ENCODE results near the gene VAV2. TPM values are rescaled to one million over a fixed set of nuclear protein-coding genes. Genes with fewer than 3 reads are reported as not detected.
"Not testable (repeated sequence)": the region's sequence is repeated elsewhere in the genome, so short reads cannot be mapped to it uniquely, and the experiment has no call there.

The VAV2 gene
- total and polyA plus RNA-seq, 5 donors = 4.7 to 11.4 (median 7.4) TPM

DNA sequence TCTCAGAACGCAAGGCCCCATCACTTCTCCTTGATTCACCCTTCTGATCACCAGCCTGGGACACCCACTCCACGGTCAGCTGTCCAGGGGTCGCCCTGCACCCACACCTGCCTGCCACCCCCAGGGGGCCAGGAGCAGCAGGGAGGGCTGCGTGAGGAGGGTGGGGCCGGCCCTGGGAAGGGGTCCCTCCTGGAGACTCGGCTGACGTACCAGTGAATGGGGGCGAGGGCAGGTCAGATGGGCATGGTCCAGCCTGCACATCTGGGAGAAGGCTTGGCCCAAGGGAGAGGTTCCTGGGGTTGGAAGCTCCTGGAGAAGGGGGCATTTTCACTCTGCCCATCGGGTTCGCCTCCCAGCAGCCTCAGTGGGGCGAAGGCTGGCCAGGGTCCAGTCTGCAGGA lies 232.2 kb downstream of the VAV2 start:
- no peaks in the 10 kb centered on the region for H3K27me3 ChIP-seq (ENCODE audit: control insufficient read depth, insufficient read depth)
- ATAC-seq (peak; percentile 17 to 38), DNase-seq (no peak)
- no peak overlapping the region for H3K27ac ChIP-seq (ENCODE audit: low read length)
- intact Hi-C loops (cut with DNase I) = no loop called here
- H3K4me3 ChIP-seq (ENCODE audit: low read length) = no peak overlapping the region
- no peaks in the 10 kb centered on the region for H3K4me1 ChIP-seq (ENCODE audit: control insufficient read depth, insufficient read depth, low read length)
- no peaks in the 10 kb centered on the region for H3K9me3 ChIP-seq (ENCODE audit: control insufficient read depth, low read length)
- WGBS = 96% methylated on average over 3 of the region's 11 CpGs

DNA sequence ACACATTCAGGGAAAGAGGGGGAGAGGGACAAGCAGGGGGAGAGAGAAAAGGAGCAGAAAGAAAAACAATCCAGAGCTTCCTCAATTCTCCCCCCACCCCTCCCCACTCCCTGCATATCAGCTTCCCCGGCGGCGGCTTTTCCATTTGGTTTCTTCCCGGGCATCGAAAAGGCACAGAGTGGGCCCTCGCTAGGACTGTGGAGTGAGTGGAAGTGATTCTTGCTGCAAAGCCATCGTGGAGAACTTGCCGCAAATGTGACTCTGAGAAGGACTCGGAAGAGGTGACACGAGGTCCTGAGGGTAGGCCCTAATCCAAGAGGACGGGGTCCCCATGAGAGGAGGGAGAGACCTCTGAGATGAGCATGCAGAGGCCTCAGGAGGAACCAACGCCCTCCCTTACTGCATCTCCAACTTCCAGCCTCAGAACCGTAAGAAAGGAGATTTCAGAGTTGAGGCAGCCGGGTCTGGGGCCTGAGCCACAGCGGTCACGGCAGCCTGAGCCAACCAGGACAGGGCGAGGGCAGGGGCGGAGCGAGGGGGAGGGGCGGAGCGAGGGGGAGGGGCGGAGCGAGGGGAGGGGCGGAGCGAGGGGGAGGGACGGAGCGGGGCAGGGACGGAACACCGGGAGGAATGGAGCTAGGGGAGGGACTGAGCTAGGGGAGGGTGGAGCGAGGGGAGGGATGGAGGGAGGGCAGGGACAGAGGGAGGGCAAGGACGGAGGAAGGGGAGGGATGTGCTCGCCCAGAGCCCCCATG lies 232.8 kb downstream of the VAV2 start:
- intact Hi-C loops (cut with DNase I) = no loop called here
- H3K4me3 ChIP-seq (ENCODE audit: low read length) = no peak overlapping the region
- DNase-seq = peak; percentile 74 to 88 (median 81)
- H3K27me3 ChIP-seq (ENCODE audit: control insufficient read depth, insufficient read depth) = no peaks in the 10 kb centered on the region
- 72% methylated on average over 32 of the region's 32 CpGs for WGBS
- ATAC-seq = peak; percentile 87 to 90
- no peaks in the 10 kb centered on the region for H3K4me1 ChIP-seq (ENCODE audit: control insufficient read depth, insufficient read depth, low read length)
- no peaks in the 10 kb centered on the region for H3K9me3 ChIP-seq (ENCODE audit: control insufficient read depth, low read length)
- no peak overlapping the region for H3K27ac ChIP-seq (ENCODE audit: low read length)

DNA sequence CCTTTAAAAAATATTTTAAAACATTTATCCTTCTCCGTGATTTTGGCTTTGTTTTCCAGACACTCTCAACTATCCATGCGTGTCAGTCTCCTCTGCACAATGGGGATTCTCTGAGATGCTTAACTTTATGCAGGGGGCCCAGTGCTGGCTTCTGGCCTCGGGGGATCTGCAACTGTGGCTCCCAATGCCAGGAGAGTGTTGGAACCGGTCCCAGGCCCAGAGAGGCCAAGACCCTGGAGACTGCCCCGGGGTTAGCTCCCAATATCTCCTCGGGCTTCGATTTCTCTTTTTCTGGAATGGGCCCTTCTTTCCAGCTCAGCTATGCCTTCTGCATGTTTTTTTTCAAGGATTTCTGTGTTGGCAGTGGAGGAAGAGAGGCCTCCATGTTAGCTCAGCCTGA lies 233.9 kb downstream of the VAV2 start:
- H3K4me3 ChIP-seq (ENCODE audit: low read length) = no peak overlapping the region
- H3K27ac ChIP-seq (ENCODE audit: low read length) = no peak overlapping the region
- intact Hi-C loops (cut with DNase I) = no loop called here
- no peaks in the 10 kb centered on the region for H3K4me1 ChIP-seq (ENCODE audit: control insufficient read depth, insufficient read depth, low read length)
- H3K27me3 ChIP-seq (ENCODE audit: control insufficient read depth, insufficient read depth) = no peaks in the 10 kb centered on the region
- DNase-seq (peak in 1 of 3 donors; percentile 50), ATAC-seq (no peak)
- WGBS = 76% methylated on average over 7 of the region's 7 CpGs
- H3K9me3 ChIP-seq (ENCODE audit: control insufficient read depth, low read length) = no peaks in the 10 kb centered on the region

DNA sequence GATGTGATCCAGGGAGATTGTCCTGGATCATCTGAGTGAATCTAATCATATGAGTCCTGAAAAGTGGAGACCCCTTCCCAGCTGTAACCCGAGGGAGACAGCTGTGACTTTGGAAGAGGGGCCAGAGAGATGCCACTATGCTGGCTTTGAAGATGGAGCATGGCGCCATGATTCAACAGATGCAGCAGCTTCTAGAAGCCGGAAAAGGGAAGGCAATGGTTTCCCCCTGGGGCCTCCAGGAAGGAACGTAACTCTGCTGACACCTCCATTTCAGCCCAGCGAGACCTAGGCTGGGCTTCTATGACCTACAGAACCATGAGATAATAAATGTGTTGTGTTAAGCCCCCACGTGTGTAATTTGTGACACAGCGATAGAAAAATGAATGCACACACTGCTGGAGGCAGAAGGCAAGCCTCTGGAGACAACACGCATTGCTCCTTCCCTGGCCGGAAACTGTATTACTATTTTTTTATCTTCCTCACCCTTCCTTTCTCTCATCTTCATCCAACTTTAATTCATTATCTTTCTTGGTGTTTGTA lies 237.4 kb downstream of the VAV2 start:
- no peak for ATAC-seq
- intact Hi-C loops (cut with DNase I) = no loop called here
- H3K27ac ChIP-seq (ENCODE audit: low read length) = no peak overlapping the region
- no peak overlapping the region for H3K4me3 ChIP-seq (ENCODE audit: low read length)
- DNase-seq = no peak
- no peaks in the 10 kb centered on the region for H3K27me3 ChIP-seq (ENCODE audit: control insufficient read depth, insufficient read depth)
- no peaks in the 10 kb centered on the region for H3K4me1 ChIP-seq (ENCODE audit: control insufficient read depth, insufficient read depth, low read length)
- WGBS = 38% methylated on average over 9 of the region's 9 CpGs
- H3K9me3 ChIP-seq (ENCODE audit: control insufficient read depth, low read length) = no peaks in the 10 kb centered on the region

DNA sequence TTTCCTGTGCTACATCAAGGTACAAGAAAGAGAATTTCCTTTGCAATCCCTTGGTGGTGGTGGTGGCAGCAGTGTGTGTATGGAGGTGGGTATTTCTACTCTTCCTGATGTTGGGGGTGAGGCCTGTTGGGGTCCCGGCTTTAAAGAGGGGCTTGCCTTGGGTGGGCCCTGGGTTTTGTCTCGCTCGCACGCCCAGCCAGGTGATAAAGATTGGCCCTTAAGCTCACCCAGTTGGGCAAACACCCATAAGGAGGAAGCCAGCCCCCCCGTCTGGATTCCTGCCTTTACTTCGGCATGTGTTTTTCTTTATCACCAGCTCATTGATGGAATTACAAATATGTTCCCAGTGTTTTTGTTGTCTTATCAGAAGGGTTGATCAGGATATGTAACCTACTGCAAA lies 237.9 kb downstream of the VAV2 start:
- Histone ChIP-seq H3K27ac (ENCODE audit: low read length) (no peak overlapping the region), H3K4me1 (ENCODE audit: control insufficient read depth, insufficient read depth, low read length) (no peaks in the 10 kb centered on the region), H3K9me3 (ENCODE audit: control insufficient read depth, low read length) (no peaks in the 10 kb centered on the region), H3K4me3 (ENCODE audit: low read length) (no peak overlapping the region), H3K27me3 (ENCODE audit: control insufficient read depth, insufficient read depth) (no peaks in the 10 kb centered on the region)
- intact Hi-C loops (cut with DNase I) = no loop called here
- WGBS = 90% methylated on average over 6 of the region's 6 CpGs
- DNase-seq (no peak), ATAC-seq (no peak)

DNA sequence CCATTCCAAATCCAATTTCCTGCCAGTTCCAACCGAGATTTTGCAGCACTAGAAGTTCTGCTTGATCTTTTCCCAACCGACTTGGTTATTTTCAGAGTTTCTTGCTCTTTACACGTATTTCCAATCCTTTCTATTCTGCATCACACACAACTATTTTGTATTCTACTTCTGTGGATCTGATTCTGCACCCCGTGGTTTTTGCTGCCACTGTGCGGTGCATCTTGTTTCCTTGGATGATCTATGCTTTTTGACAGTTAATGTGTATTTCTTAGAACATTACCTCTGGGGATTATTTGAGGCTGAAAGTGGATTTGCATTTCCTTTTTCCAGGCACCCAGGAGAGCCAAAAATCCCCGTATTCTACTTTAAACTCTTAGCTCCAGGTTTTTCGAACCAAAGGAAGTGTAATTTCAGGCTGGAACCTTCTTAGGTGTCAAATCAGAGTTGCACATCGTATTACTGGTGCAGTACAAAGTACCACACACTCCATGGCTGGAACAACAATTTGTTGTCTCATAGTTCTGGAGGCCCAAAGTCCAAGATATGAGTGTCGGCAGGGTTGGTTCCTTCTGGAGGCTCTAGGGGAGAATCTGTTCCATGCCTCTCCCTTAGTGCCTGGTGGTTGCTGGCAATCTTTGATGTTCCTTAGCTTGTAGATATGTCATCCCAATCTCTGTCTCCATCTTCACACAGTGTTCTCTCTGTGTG lies 239.2 kb downstream of the VAV2 start:
- Histone ChIP-seq H3K9me3 (ENCODE audit: control insufficient read depth, low read length) (no peaks in the 10 kb centered on the region), H3K27me3 (ENCODE audit: control insufficient read depth, insufficient read depth) (no peaks in the 10 kb centered on the region), H3K4me3 (ENCODE audit: low read length) (no peak overlapping the region), H3K4me1 (ENCODE audit: control insufficient read depth, insufficient read depth, low read length) (no peaks in the 10 kb centered on the region), H3K27ac (ENCODE audit: low read length) (no peak overlapping the region)
- intact Hi-C loops (cut with DNase I) = no loop called here
- WGBS = 63% methylated on average over 9 of the region's 9 CpGs
- DNase-seq (no peak), ATAC-seq (no peak)

DNA sequence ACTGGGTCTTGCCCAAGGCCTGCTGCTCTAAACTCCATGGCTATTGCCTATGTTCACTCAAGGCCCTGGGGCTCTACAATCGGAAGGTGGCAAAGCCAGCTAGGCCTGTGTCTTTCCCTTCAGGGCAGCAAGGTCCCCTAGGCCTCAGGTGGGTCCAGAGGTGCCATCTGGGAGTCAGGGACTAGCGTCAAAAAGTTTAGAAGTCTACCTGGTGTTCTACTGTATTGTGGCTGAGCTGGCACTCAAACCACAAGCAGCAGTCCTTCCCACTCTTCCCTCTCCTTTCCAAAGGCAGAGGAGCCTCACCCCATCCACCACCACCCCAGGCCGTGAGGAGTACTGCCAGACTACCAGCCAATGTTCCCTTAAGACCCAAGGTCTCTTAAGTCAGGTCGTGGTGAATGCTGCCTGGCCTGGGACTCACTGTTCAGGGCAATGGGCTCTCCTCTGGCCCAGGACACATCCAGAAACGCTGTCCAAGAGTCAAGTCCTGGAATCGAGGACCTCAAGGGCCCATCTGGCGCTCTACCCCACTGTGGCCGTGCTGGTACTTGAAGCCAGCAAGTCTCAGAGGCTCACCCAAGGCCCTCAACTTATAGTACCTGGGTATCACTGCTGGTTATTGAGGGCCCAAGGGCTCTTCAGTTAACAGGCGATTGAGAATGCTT lies 241.0 kb downstream of the VAV2 start:
- Histone ChIP-seq H3K4me3 (ENCODE audit: low read length) (no peak overlapping the region), H3K27ac (ENCODE audit: low read length) (no peak overlapping the region), H3K9me3 (ENCODE audit: control insufficient read depth, low read length) (no peaks in the 10 kb centered on the region), H3K27me3 (ENCODE audit: control insufficient read depth, insufficient read depth) (no peaks in the 10 kb centered on the region), H3K4me1 (ENCODE audit: control insufficient read depth, insufficient read depth, low read length) (no peaks in the 10 kb centered on the region)
- 86% methylated on average over 9 of the region's 9 CpGs for WGBS
- DNase-seq = no peak
- intact Hi-C loops (cut with DNase I) = no loop called here
- ATAC-seq = no peak

DNA sequence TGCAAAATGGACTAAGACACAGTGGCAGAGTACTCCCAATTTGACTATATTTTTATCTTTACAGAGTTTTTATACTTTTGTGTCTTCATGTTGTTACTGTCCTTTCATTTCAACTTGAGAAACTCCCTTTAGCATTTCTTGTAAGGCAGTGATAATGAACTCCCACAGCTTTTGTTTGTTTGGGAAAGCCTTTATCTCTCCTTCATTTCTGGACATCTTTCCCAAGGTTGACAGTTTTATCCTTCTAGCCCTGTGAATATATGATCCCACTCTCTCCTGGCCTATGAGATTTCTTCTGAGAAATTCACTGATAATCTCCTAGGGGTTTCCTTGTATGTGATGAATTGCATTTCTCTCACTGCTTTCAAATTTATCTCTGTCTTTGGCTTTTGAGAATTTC lies 244.8 kb downstream of the VAV2 start:
- intact Hi-C loops (cut with DNase I) = no loop called here
- H3K4me1 ChIP-seq (ENCODE audit: control insufficient read depth, insufficient read depth, low read length) = no peaks in the 10 kb centered on the region
- H3K27ac ChIP-seq (ENCODE audit: low read length) = no peak overlapping the region
- DNase-seq (no peak), ATAC-seq (no peak)
- H3K4me3 ChIP-seq (ENCODE audit: low read length) = no peak overlapping the region
- no peaks in the 10 kb centered on the region for H3K27me3 ChIP-seq (ENCODE audit: control insufficient read depth, insufficient read depth)
- no peaks in the 10 kb centered on the region for H3K9me3 ChIP-seq (ENCODE audit: control insufficient read depth, low read length)

DNA sequence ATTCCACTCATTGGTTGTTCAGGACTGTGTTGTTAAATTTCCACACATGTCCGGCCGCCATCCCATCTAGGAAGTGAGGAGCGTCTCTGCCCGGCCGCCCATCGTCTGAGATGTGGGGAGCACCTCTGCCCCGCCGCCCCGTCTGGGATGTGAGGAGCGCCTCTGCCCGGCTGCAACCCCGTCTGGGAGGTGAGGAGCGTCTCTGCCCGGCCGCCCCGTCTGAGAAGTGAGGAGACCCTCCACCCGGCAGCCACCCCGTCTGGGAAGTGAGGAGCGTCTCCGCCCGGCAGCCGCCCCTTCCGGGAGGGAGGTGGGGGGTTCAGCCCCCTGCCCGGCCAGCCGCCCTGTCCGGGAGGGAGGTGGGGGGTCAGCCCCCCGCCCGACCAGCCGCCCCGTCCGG lies 247.6 kb downstream of the VAV2 start:
- H3K27ac ChIP-seq (ENCODE audit: low read length); H3K9me3 ChIP-seq (ENCODE audit: control insufficient read depth, low read length); ATAC-seq; H3K27me3 ChIP-seq (ENCODE audit: control insufficient read depth, insufficient read depth); intact Hi-C loops (cut with DNase I); H3K4me3 ChIP-seq (ENCODE audit: low read length); H3K4me1 ChIP-seq (ENCODE audit: control insufficient read depth, insufficient read depth, low read length): not testable (repeated sequence)
- WGBS = 93% methylated on average over 22 of the region's 31 CpGs
- DNase-seq = peak in 1 of 3 donors; percentile 34

DNA sequence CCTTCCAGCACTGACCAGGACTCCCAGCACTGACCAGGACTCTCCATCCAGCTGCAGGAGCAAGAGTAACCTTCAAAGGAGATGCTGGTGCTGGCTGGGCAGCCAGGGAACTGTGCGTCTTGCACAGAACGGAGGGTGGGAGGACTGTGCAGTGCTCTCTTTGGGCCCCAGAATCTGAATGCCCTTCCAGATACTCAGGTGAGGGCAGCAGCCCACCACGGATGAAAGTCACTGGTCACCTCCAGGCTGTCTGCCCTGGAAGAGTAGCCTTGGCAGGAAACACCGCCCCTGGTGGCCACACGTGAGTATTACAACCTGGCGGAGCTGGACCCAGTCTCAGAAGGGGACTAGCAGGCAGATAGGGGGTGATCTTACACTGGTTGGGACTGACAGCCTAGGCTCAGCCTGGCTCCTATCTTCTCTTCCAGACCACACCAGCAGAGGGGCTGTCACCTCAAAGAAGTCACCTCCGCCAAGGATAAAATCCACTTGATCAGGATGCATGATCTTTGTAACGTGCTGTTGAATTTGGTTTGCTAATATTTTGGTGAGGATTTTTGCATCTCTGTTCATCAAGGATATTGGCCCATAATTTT lies 249.2 kb downstream of the VAV2 start:
- H3K9me3 ChIP-seq (ENCODE audit: control insufficient read depth, low read length) = no peaks in the 10 kb centered on the region
- H3K4me1 ChIP-seq (ENCODE audit: control insufficient read depth, insufficient read depth, low read length) = no peaks in the 10 kb centered on the region
- no peak overlapping the region for H3K27ac ChIP-seq (ENCODE audit: low read length)
- ATAC-seq (peak; percentile 69 to 79), DNase-seq (peak; percentile 74 to 89 (median 86))
- intact Hi-C loops (cut with DNase I) = no loop called here
- no peak overlapping the region for H3K4me3 ChIP-seq (ENCODE audit: low read length)
- H3K27me3 ChIP-seq (ENCODE audit: control insufficient read depth, insufficient read depth) = no peaks in the 10 kb centered on the region
- WGBS = 14% methylated on average over 8 of the region's 8 CpGs

DNA sequence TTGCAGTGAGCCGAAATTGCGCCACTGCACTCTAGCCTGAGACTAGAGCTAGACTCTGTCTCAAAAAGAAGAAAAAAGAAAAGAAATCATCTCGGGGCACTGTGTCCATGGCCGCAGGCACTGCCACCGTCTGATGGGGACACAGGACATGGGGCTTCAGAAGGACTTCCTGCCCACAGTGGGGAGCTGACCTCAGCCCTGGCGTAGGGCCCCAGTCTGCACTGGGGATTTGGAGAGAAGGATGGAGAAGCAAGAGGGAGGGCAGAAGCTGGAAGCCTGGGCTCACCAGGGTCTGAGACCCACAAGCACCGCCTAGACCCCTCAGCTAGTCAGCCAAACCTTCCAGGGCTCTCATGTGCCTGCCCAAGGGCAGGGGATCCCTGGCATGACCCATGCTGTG lies 249.9 kb downstream of the VAV2 start:
- intact Hi-C loops (cut with DNase I) = no loop called here

More for the DNA sequence above, 249.9 kb downstream of the VAV2 start:
- 81% methylated on average over 7 of the region's 7 CpGs for WGBS
- no peaks in the 10 kb centered on the region for H3K9me3 ChIP-seq (ENCODE audit: control insufficient read depth, low read length)
- H3K27ac ChIP-seq (ENCODE audit: low read length) = no peak overlapping the region
- DNase-seq (no peak), ATAC-seq (no peak)
- no peaks in the 10 kb centered on the region for H3K27me3 ChIP-seq (ENCODE audit: control insufficient read depth, insufficient read depth)
- H3K4me1 ChIP-seq (ENCODE audit: control insufficient read depth, insufficient read depth, low read length) = no peaks in the 10 kb centered on the region
- H3K4me3 ChIP-seq (ENCODE audit: low read length) = no peak overlapping the region

All from right cardiac atrium (tissue), 5 donors.